Measurements from ENCODE around the gene TRRAP. TPM values are rescaled to one million over a fixed set of nuclear protein-coding genes. Genes with fewer than 3 reads are reported as not detected.

TRRAP gene
- polyA plus RNA-seq, 1 donor, result 48.7 TPM

DNA sequence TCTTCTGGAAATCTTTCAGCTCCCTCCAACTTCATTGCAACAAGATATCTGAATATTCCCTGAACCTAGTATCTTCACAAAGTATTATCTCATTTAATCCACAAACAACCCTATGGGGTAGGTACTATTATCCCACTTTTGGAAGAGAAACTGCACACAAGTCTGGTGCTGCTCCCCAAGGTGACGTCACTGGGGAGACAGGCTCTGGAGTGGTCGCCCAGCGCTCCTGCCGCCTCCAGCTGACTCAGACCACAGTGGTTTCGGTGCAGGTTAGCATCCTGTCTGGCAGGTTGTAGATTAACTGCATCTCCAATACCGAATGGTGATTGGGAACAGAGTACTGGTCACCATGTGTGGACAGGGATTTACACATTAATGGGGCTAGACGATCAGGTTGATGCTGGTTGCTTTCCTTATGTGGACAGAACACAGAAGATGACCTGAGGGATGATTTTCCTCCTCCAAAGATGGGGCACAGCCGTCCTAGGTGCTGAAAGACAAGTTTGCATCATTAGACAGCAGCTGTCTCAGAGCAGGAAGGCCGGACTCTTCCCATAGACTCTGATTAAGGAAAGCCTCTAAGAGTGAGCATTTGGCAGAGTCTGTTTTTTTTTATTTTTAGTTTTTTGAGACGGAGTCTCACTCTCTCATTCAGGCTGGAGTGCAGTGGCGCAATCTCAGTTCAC lies 128.6 kb downstream of the TRRAP start:
- DNase-seq, result no peak

GRCh38 chr7:99008181-99008631 lies 129.9 kb downstream of the TRRAP start:
- no peak for DNase-seq

- no peak for DNase-seq
Measured at GRCh38 chr7:99008921-99009530, 130.7 kb downstream of the TRRAP start.

GRCh38 chr7:99010281-99010680 lies 131.9 kb downstream of the TRRAP start:
- no peak for DNase-seq

DNA sequence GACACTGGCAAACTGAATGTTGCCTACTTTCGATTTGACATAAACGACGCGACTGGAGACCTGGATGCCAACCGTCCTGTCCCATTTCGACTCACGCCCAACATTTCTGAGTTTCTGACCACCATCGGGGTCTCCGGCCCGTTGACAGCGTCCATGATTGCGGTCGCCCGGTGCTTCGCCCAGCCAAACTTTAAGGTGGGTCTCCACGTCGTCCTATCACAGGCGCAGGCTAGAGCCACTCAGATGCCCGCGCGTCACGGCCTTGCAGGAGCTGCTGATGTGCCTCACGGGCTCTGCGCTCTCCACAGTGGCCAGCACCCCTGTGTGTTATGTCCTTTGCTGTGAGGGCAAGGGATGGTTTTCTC lies 133.0 kb downstream of the TRRAP start:
- DNase-seq, result no peak

- no peak for DNase-seq
Measured at GRCh38 chr7:99011706-99012404, 133.5 kb downstream of the TRRAP start.

GRCh38 chr7:99012722-99013121 lies 134.4 kb downstream of the TRRAP start:
- DNase-seq, result no peak

DNA sequence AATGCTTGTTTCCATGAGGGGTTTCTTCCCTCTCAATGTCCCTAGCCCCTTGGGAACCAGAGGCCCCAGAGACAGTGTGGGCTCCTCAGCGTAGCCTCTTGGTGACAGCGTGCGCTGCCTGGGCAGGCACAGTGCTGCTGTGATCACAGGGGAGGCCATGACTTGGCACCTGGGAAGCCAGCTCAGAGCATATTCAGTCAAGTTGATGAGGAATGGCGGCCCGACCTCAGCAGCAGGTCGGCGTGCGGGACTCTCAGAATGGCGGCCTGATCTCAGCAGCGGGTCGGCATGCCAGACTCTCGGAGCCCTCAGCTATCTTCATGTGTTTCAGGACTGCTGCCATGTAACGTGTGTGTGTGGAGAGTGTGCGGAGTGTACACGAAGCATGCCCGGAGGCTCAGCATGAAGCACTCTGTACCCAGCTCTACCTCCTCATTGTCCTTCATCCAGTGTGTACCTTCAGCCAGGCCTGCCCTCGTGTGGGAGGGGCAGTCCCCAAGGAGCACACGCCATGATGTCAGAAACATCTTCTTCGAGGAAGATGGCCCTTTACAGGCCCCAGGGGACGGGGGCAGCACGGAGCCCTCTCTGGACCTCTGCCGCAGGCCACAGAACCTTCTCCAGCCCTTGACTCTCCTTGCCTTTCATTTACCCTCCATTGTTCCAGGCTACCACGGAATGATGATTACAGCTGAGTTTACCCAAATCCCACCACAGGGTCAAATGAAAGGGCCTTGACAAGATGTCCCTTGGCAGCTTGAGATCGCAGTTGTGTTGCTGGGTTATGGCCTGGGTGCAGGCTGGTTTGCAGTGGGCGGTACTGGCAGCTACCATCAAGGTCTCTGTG lies 135.2 kb downstream of the TRRAP start:
- no peak for DNase-seq

GRCh38 chr7:99014113-99014985 lies 136.0 kb downstream of the TRRAP start:
- DNase-seq, result no peak

GRCh38 chr7:99016196-99016595 lies 137.9 kb downstream of the TRRAP start:
- DNase-seq, result no peak

- no peak for DNase-seq
Measured at GRCh38 chr7:99019523-99020412, 141.4 kb downstream of the TRRAP start.

DNA sequence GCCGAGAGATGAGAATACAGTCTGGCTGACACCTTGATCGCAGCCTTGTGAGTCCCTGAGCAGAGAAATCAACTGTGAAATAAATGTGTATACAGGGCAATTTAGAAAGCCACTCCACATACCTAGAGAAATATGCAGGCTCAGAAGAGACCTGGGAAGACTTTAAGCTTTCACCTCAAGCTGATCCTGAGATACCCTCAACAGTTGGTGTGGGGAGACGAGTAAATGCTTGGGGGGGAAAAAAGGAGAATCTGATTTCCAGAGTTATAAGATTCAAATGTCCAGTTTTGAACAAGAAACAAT lies 142.0 kb downstream of the TRRAP start:
- DNase-seq, result no peak

- DNase-seq, result no peak
Measured at GRCh38 chr7:99021941-99022560, 143.7 kb downstream of the TRRAP start.

DNA sequence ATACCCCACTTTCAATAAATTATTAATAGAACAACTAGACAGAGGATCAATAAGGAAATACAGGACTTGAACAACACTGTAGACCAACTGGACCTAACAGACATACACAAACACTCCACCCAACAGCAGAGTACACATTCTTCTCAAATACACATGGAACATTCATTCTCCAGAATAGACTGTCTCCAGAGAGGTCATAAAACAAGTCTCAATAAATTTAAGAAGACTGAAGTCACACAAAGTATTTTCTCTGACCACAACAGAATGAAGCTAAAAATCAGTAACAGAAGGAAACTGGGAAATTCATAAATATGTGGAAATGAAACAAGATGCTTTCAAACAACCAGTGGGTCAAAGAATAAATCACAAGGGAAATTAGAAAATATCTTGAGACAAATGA lies 145.7 kb downstream of the TRRAP start:
- no peak for DNase-seq

DNA sequence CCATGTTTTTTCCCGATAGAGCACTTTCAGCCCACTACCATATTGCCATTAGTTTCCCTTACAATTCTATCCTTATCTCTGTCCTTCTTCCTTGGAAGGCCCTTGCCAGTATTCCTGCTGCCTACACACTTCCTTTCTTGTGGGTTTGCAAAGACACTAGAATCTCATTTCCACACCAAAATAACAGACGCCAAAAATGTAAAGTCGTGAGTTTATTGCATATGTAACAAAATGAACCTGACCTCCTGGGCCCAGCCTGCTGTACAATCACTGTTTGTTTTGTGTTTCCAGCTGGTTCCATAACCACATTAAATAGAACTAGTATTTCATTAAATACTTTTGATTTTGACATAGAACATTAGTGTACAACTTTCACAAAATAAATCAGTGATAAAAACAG lies 148.9 kb downstream of the TRRAP start:
- DNase-seq, result no peak

DNA sequence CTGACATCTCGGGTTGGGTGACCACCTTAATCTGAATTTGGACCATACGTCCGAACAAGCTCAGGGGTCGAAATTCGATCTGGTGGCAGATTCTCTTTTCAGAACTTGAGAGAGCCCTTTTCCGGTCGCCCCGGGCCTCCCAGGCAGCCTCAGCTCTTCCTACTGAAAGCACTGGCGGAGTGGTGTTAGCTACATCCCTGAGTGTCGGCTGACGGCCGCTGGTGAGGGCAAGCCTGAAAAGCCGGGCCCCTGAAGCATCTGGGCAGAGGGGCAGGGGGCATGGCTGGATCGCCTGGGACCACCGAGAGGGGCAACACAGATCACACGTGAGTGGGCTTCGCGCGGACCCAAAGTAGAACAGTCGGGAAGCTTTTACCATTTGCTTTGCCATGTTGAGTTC lies 149.5 kb downstream of the TRRAP start:
- DNase-seq, result no peak

DNA sequence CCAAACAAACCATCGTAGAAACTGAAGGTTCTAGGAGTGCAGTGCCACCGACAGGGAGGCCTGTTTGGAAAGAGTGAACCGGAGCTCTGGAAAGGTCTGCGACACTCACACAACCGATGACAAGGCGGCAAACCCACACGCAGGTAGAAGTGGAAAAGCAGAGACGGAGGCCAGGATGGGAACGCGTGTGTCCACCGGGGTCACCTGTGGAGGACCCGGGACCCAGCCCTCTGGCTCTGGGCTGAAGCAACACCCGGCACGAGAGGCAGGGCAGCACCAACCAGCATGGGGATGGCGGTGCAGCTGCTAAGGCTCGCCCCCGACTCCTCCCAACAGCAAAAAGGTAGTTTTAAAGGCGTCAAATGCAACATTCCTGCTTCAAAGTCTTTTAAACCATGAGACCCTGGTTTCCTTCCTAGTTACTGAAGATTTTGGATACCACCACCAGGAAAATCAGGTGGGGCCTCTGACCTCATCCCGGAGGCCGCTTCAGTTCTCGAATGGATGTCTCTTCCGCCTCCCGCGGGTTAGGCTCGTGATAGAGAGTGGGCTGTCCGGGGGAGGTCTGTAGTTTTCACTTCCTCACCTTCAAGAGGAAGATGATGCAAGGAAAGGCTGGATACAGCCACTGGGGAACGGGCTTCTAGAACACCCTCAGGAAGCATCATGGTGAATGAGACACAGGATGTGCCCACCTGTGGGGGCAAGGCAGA lies 150.1 kb downstream of the TRRAP start:
- no peak for DNase-seq

DNA sequence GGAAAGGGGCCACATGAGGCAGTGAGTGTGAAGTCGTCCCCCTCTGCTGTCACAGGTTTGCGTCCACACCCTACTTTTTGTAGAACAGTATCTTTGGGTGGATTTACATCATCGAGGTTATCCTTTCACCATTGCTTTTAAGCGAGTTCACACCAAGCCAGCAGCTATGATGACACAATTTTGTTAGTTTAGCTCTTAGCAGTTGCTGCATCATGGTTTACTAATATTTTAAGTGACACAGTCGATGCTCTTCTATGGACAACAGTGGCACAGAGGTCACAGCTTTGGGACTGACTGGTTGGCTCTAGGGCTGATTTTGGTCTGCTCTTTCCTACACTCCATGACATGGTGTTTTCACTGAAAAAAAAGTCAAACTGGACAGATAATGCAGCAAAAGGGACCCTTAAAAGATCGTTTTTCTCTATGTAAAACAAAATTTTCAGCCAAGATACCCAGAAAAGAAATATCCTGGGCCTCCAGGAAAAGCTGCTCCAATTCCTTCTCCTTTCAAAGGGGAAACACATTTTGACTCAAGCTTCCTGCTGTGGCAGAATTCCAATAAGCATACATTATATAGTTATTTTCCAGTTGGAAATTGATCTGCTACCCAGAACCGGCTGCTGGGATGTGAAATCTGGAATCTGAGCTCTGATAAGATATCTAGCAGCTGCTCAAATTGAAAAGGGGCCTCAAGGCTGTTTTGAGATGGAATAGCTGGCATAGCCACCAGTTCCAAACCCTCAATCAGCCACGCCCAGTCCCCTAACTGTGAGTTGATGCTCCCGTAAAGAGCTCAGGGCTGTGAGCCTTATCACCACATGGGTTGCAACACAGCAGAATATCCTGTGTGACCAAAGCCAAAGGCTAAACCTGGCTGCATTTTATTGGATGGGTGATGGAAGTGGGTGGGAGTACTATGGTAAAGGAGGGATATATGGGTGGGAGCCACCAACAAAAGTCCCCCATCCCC lies 151.4 kb downstream of the TRRAP start:
- DNase-seq, result no peak

All from left kidney (tissue), 2 donors.